ENCODE results near the gene COL5A1.

DNA sequence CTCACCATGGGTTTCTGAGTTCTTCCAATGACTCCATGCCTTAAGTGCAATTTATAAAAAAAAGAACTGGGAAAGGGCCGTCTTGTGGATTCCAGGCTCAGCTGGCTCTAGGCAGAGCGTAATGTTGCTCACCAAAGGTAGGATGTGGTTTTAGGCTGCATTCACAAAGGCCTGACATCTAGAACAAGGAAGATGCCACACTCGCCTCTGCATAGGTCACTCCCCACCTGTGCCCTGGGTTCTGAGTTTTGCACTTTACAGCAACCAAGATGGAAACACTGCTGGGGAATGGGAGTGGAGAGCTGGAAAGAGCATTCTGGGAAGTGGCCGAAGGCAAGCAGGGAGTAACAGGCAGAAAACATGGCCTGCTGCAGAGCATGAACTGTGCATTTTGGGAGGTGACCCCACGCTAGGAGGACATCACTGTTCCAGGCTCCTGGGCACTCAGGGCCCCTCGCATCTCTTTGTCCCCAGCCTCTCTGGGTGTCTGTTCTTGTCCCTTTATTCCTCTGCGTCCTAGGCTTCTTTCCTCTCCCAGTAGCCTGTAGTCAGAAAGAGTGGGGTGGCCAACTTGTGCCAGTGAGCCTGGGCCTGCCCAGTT, 251.3 kb downstream of the COL5A1 start:
- TF ChIP-seq, protein P1, sequence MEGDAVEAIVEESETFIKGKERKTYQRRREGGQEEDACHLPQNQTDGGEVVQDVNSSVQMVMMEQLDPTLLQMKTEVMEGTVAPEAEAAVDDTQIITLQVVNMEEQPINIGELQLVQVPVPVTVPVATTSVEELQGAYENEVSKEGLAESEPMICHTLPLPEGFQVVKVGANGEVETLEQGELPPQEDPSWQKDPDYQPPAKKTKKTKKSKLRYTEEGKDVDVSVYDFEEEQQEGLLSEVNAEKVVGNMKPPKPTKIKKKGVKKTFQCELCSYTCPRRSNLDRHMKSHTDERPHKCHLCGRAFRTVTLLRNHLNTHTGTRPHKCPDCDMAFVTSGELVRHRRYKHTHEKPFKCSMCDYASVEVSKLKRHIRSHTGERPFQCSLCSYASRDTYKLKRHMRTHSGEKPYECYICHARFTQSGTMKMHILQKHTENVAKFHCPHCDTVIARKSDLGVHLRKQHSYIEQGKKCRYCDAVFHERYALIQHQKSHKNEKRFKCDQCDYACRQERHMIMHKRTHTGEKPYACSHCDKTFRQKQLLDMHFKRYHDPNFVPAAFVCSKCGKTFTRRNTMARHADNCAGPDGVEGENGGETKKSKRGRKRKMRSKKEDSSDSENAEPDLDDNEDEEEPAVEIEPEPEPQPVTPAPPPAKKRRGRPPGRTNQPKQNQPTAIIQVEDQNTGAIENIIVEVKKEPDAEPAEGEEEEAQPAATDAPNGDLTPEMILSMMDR (conservative IDR thresholded peaks at IDR 0.05; ENCODE audit: low read depth, low read length): no peak
- TF ChIP-seq EZH2 (IDR thresholded peaks at IDR 0.05; ENCODE audit: low read length, unreplicated experiment): no peak
